Caco-2 (cell line): ENCODE data around the gene PSD4. TPM values are rescaled to one million over a fixed set of nuclear protein-coding genes. Genes with fewer than 3 reads are reported as not detected.

Experiments
- BruUV-seq: library from RNA; stranded (reverse); fragments of 400-500 nt; replicated peaks from 2 replicates; lab custom pipeline; 2021; lab: Mats Ljungman, UMichigan
- CTCF ChIA-PET: fragments of 300-600 bp; sonication (Branson Sonifier 250); formaldehyde crosslinking; loops from one replicate; lab custom pipeline; 2022; ENCODE audit warnings: antibody characterized with exemption; lab: Charles Lee
- POLR2A ChIA-PET: fragments of 300-600 bp; sonication (Branson Sonifier 250); formaldehyde crosslinking; loops from one replicate; lab custom pipeline; 2022; ENCODE audit warnings: antibody characterized with exemption; lab: Charles Lee
- DNase-seq, 2 experiments: peaks; one replicate each; pipeline versions ENCODE4 v3.0.0 to v3.0.0-alpha.2; 2020 to 2022
- H3K27me3 ChIP-seq: replicated peaks from 2 replicates; pipeline ENCODE4 v1.6.0; 2011; ENCODE audit warnings: low read length; ENCODE audit not compliant: control insufficient read depth, insufficient read depth
- H3K36me3 ChIP-seq: 2 replicates; pipeline ENCODE4 v1.5.1; 2011; ENCODE audit warnings: low read length; ENCODE audit not compliant: control insufficient read depth, insufficient read depth
- H3K4me1 ChIP-seq: fragments of 250-450 bp; sonication (Bioruptor Pico); 2 replicates; pipeline ENCODE4 v1.5.1; 2020; ENCODE audit warnings: mild to moderate bottlenecking
- H3K4me3 ChIP-seq: 2 replicates; pipeline ENCODE4 v1.5.1; 2011; ENCODE audit warnings: low read depth, mild to moderate bottlenecking, control low read depth, low read length
- H3K9me3 ChIP-seq: fragments of 250-450 bp; sonication (Bioruptor Pico); 2 replicates; pipeline ENCODE4 v1.5.1; 2020; ENCODE audit warnings: mild to moderate bottlenecking, moderate library complexity
- H3K27ac Mint-ChIP-seq: one replicate; pipeline ENCODE4 v1.8.0; 2022; ENCODE audit warnings: mixed read lengths; ENCODE audit not compliant: unreplicated experiment
- H3K27me3 Mint-ChIP-seq: one replicate; pipeline ENCODE4 v1.8.0; 2022; ENCODE audit warnings: mixed read lengths; ENCODE audit not compliant: insufficient read depth, unreplicated experiment
- H3K36me3 Mint-ChIP-seq: one replicate; pipeline ENCODE4 v1.8.0; 2022; ENCODE audit warnings: mild to moderate bottlenecking, mixed read lengths; ENCODE audit not compliant: insufficient read depth, unreplicated experiment
- H3K4me1 Mint-ChIP-seq: one replicate; pipeline ENCODE4 v1.8.0; 2022; ENCODE audit warnings: low read depth, mixed read lengths; ENCODE audit not compliant: unreplicated experiment
- H3K4me3 Mint-ChIP-seq: one replicate; pipeline ENCODE4 v1.8.0; 2022; ENCODE audit warnings: mild to moderate bottlenecking, moderate library complexity, mixed read lengths; ENCODE audit not compliant: unreplicated experiment
- H3K9me3 Mint-ChIP-seq: one replicate; pipeline ENCODE4 v1.8.0; 2022; ENCODE audit warnings: mixed read lengths; ENCODE audit not compliant: unreplicated experiment
- intact Hi-C: fragments of 100-400 bp; cut with micrococcal nuclease; formaldehyde crosslinking; loops from one replicate; pipeline ENCODE4 v1.10.0; 2022; ENCODE audit not compliant: unreplicated experiment
- total RNA-seq: library from RNA; stranded (reverse); gene quantifications from 2 replicates; pipeline ENCODE4 v1.2.3, GENCODE V29; 2022
- TF ChIP-seq, protein P1 (sequence below), 2 experiments: fragments of 200-600 bp in 1 of 2; IDR thresholded peaks; 1 replicate in 1 of 2; 2 replicates in 1 of 2; pipeline versions ENCODE4 v1.5.1 to v1.8.0; 2011 to 2022; ENCODE audit warnings: antibody characterized with exemption in 1 of 2, control low read depth in 1 of 2, inconsistent platforms in 1 of 2, low read depth in 1 of 2, low read length in 1 of 2, mild to moderate bottlenecking in 1 of 2, moderate library complexity in 1 of 2; ENCODE audit not compliant: insufficient read depth in 1 of 2, severe bottlenecking in 1 of 2, unreplicated experiment in 1 of 2

Gene PSD4
- total RNA-seq, 1 experiment from 2014 or later: 18.7 TPM

DNA sequence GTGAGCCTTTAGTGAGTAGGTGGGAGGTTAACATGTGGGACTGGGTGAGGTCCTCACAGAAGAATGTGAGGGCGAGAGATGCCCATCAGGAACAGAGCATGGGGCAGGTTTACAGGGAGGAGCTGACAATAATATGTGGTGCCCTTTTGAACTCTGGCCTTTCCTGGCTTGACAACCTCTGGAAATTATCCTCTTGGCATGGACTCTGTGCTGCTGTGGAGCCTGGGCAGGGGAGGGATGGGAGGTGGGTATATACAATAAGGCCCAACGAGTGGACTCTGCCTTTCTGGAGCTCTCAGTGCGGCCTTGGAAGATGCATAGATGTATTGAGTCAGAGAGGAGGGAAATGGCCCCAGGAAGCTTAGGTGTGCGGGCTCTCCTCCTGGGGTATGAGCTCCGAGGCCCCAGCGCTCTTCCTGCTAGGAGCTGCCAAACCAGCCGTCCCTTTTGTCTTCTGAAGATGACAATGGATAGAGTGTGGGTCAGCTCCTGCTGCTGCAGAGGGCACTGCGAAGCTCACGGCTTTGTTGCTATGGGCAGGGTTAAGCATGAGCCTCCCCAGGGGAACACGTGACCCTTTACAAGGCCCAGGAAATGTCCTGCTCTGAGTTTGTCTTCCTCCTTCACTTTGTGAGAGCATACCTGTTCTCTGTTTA, 8.7 kb upstream of the PSD4 start:
- Mint-ChIP-seq H3K4me1 (peaks cover 13% of the 10 kb centered on the region), H3K36me3 (no peaks in the 10 kb centered on the region), H3K27me3 (no peaks in the 10 kb centered on the region), H3K4me3 (no peak overlapping the region), H3K9me3 (no peaks in the 10 kb centered on the region), H3K27ac (no peak overlapping the region)
- Histone ChIP-seq H3K9me3 (no peaks in the 10 kb centered on the region), H3K36me3 (0 out of 2 replicates have a peak, but pooled peaks cover 2% of the 10 kb centered on the region), H3K27me3 (no peaks in the 10 kb centered on the region), H3K4me3 (no peak overlapping the region), H3K4me1 (peaks cover 8% of the 10 kb centered on the region; the same call in 1 of the 2 replicates)
- intact Hi-C loops: loop anchor here (5.0 kb wide), 1 partner anchor 533 kb away; no protein-coding TSS in a partner anchor
- DNase-seq: no peak
- POLR2A ChIA-PET: no interaction called here
- TF ChIP-seq, protein P1, sequence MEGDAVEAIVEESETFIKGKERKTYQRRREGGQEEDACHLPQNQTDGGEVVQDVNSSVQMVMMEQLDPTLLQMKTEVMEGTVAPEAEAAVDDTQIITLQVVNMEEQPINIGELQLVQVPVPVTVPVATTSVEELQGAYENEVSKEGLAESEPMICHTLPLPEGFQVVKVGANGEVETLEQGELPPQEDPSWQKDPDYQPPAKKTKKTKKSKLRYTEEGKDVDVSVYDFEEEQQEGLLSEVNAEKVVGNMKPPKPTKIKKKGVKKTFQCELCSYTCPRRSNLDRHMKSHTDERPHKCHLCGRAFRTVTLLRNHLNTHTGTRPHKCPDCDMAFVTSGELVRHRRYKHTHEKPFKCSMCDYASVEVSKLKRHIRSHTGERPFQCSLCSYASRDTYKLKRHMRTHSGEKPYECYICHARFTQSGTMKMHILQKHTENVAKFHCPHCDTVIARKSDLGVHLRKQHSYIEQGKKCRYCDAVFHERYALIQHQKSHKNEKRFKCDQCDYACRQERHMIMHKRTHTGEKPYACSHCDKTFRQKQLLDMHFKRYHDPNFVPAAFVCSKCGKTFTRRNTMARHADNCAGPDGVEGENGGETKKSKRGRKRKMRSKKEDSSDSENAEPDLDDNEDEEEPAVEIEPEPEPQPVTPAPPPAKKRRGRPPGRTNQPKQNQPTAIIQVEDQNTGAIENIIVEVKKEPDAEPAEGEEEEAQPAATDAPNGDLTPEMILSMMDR (IDR thresholded peaks at IDR 0.05; ENCODE audit: insufficient read depth in 1 of 2, low read depth in 1 of 2, low read length in 1 of 2, severe bottlenecking in 1 of 2, unreplicated experiment in 1 of 2): no peak
- CTCF ChIA-PET: interaction anchor here (1.1 to 1.5 kb wide), 2 partner anchors 27 to 34 kb away, joined by 4 to 5 read pairs; no protein-coding TSS in a partner anchor
- BruUV-seq: no TSS peak

DNA sequence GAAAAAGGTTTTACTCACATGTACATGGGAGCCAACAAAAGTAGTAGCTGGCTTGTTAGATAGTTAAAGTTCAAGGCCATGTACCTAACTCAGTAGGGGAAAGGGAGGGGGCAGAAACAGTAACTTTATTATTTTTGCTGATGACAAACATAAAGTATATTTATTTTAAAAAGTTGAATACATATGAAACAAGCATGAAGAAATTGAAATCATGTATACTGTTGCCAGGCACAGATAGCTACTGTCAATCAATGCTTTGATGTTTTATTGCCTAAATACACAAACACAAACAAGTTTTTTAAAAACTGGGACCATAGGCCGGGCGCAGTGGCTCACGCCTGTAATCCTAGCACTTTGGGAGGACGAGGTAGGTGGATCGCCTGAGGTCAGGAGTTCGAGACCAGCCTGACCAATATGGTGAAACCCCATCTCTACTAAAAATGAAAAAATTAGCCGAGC, 7.6 kb upstream of the PSD4 start:
- no peaks in the 10 kb centered on the region for H3K27me3 Mint-ChIP-seq
- no peaks in the 10 kb centered on the region for H3K9me3 Mint-ChIP-seq
- H3K4me3 Mint-ChIP-seq: no peak overlapping the region
- Histone ChIP-seq H3K27me3 (no peaks in the 10 kb centered on the region), H3K4me3 (no peak overlapping the region), H3K9me3 (no peaks in the 10 kb centered on the region), H3K36me3 (0 out of 2 replicates have a peak, but pooled peaks cover 2% of the 10 kb centered on the region), H3K4me1 (peaks cover 8% of the 10 kb centered on the region; the same call in 1 of the 2 replicates)
- ChIA-PET POLR2A (no interaction called here), CTCF (interaction anchor here (1.4 kb wide), 1 partner anchor 86 kb away, joined by 3 read pairs; no protein-coding TSS in a partner anchor)
- peaks cover 13% of the 10 kb centered on the region for H3K4me1 Mint-ChIP-seq
- H3K36me3 Mint-ChIP-seq: no peaks in the 10 kb centered on the region
- no TSS peak for BruUV-seq
- intact Hi-C loops: loop anchor here (5.0 kb wide), 1 partner anchor 534 kb away; no protein-coding TSS in a partner anchor
- no peak overlapping the region for H3K27ac Mint-ChIP-seq
- DNase-seq: no peak
- TF ChIP-seq, protein P1 (IDR thresholded peaks at IDR 0.05; ENCODE audit: insufficient read depth in 1 of 2, low read depth in 1 of 2, low read length in 1 of 2, severe bottlenecking in 1 of 2, unreplicated experiment in 1 of 2): no peak

DNA sequence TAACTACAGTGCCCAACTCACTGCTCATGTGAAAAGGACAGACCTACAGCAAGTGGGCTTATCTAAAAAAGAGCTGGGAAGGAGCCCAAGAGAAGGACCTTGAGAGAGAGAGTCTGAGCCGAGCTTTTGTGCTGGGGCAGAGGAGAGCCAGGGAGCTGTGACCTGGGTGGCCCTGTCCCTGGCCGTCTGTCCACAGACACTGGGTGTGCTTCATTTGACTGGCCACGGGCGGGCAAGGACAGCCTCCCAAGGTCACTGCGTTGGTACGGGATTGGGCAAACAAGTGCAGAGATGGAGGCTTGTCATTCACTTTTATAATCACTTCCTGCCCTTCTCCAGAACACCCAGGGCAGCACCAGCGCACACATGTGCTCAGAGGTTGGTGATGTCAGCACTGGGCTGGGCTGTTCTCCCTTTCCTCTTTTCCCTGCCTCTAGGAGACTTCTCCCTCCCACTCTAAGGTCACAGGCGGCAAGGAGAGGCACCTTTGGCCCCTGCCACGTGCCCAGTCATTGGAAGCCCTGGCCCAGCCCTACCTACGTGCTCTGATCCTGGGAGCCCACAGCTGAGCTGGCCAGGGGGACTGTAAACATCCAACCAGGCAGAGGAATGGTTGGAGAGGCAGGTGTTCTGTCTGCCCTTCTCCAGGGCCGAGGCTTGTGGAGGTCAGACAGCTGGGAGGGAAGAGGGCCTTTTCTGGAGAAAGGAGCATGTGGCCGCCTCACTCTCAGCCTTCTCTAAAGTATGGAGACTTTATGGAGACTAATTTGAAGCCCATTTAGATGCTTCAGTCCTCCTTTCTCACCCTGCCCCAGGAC, 6.4 kb upstream of the PSD4 start:
- Histone ChIP-seq H3K36me3 (0 out of 2 replicates have a peak, but pooled peaks cover 2% of the 10 kb centered on the region), H3K4me3 (no peak overlapping the region), H3K9me3 (no peaks in the 10 kb centered on the region), H3K4me1 (peaks cover 8% of the 10 kb centered on the region; the same call in 1 of the 2 replicates), H3K27me3 (no peaks in the 10 kb centered on the region)
- H3K36me3 Mint-ChIP-seq: no peaks in the 10 kb centered on the region
- H3K4me1 Mint-ChIP-seq: peaks cover 13% of the 10 kb centered on the region
- POLR2A ChIA-PET: no interaction called here
- no peak overlapping the region for H3K27ac Mint-ChIP-seq
- no TSS peak for BruUV-seq
- no peak overlapping the region for H3K4me3 Mint-ChIP-seq
- CTCF ChIA-PET: interaction anchor here (1.4 kb wide), 1 partner anchor 87 kb away, joined by 3 read pairs; no protein-coding TSS in a partner anchor
- TF ChIP-seq, protein P1 (IDR thresholded peaks at IDR 0.05; ENCODE audit: insufficient read depth in 1 of 2, low read depth in 1 of 2, low read length in 1 of 2, severe bottlenecking in 1 of 2, unreplicated experiment in 1 of 2): no peak
- intact Hi-C loops: loop anchor here (5.0 kb wide), 1 partner anchor 535 kb away; no protein-coding TSS in a partner anchor
- H3K27me3 Mint-ChIP-seq: no peaks in the 10 kb centered on the region
- no peak for DNase-seq
- no peaks in the 10 kb centered on the region for H3K9me3 Mint-ChIP-seq
